DMS153 treated with DMSO at 0.1 percent for 48 hours (cell line): ENCODE measurements around the gene FUBP1.
A peak's percentile ranks its signal among the peaks of the same experiment; 100 is the strongest.
"Not testable (repeated sequence)": the region's sequence is repeated elsewhere in the genome, so short reads cannot be mapped to it uniquely, and the experiment has no call there.

Source experiments
- DNase-seq: peaks from one replicate; lab custom pipeline; 2025; ENCODE audit not compliant: unreplicated experiment; lab: John Stamatoyannopoulos, UW

FUBP1 gene, protein sequence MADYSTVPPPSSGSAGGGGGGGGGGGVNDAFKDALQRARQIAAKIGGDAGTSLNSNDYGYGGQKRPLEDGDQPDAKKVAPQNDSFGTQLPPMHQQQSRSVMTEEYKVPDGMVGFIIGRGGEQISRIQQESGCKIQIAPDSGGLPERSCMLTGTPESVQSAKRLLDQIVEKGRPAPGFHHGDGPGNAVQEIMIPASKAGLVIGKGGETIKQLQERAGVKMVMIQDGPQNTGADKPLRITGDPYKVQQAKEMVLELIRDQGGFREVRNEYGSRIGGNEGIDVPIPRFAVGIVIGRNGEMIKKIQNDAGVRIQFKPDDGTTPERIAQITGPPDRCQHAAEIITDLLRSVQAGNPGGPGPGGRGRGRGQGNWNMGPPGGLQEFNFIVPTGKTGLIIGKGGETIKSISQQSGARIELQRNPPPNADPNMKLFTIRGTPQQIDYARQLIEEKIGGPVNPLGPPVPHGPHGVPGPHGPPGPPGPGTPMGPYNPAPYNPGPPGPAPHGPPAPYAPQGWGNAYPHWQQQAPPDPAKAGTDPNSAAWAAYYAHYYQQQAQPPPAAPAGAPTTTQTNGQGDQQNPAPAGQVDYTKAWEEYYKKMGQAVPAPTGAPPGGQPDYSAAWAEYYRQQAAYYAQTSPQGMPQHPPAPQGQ

DNA sequence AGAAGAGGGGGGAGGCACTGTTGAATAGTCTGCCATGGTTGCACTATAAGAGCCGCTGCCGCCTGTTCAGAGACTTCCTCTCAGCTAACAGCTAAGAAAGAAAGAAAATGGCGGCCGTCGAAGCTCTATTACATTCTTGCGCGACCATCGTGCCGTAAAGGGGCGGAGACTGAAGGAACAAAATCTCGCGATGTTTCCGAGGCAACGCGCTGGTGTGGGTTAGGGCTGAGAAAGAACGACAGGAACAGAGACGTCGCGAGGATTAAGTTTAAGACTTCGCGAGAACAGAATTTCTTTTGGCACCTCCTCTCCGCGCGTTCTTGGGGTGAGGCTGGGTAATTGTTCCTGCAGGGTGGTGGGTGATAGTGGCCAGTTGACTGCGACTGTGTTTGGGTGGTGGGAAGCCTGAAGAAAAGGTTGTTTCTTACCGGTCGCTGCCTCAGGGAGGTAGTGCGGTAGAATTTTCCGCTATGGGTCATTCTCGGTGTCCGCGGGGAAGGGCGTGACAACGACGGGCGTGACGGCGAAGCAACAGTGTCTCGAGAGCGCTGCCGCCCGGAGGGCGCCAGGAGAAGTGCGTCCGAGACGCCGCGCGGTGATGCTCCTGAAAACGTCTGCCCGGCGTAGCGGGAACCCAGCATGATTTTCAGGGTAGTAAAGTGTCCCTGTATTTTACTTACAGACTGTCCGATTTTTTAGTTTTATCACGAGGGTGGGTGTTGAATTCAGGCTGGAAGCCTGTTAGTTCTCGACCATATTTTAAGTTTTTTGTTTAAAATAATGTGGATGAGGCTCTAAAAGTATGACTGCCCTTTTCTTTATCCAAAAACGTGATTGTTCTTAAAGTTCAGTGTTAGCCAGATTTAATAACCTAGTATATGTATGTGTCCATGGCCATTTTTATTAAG, at the start of gene FUBP1:
FUBP1 (minus strand) TSS at position 104 of the 908 bp plus-strand sequence; CDS start at position 36, 68 bp downstream.
- peak; percentile 98 for DNase-seq

DNA sequence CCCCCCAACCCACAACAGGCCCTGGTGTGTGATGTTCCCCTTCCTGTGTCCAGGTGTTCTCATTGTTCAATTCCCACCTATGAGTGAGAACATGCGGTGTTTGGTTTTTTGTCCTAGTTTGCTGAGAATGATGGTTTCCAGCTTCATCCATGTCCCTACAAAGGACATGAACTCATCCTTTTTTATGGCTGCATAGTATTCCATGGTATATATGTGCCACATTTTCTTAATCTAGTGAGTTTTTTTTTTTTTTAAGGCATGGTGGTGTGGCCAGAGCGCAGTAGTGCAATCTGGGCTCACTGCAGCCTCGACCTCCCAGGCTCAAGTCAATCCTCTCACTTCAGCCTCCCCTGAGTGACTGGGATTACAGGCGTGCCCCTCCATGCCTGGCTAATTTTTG, 42.3 kb upstream of the FUBP1 start:
- not testable (repeated sequence) for DNase-seq

DNA sequence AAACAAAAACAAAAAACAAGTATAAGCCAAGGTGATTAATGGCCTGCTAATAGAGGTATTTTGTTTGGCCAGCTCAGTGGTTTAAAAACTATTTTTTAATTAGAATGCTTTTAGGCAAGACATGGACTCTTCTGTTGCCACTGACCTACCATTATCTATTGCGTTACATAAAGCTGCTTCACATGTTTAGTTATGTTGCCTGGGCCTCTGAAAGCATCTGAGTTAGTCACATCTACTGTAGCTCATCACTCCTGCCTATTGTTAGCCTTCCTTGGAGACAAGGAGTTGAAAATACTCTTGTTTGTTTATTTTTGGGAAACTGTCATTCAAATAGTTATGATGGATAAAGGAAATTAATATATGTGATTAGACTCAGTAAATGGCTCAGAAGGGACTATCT, 40.2 kb upstream of the FUBP1 start:
- no peak for DNase-seq

DNA sequence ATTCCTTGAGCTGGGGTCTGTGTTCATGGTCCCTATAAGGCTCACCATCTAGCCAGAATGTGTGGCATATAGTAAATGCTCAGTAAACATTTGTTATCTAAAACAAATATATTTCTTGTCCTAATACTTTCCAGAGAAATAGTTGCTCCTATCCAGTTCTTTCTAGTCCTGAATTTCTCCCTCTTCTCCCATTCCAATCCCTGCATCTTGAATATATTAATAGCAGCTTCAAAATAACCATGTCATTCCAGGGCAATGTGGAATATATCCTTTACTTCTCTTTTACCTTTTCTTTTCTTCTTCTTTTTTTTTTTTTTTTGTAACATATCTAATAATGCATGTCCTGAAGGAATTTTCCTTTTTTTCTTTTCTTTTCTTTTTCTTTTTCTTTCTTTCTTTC, 36.3 kb upstream of the FUBP1 start:
- no peak for DNase-seq

DNA sequence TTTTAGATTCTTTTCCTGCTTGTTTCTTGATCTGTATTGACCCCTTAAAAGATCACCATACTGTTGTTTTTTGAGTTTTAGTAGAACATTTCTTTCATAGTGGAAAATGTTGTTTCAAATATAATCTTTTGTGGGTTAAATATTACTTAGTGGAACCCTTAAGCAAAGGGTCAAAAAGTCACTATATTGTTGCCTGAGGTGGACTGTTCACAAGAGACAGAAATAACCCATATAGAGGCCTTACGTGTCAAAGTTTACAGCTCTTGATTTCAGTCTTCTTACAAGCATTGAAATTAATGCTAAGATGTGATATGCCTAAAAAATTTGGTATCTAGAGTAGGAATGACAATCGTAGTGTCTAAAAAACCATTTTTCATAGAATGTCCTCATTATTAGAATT, 32.2 kb upstream of the FUBP1 start:
- DNase-seq = no peak

DNA sequence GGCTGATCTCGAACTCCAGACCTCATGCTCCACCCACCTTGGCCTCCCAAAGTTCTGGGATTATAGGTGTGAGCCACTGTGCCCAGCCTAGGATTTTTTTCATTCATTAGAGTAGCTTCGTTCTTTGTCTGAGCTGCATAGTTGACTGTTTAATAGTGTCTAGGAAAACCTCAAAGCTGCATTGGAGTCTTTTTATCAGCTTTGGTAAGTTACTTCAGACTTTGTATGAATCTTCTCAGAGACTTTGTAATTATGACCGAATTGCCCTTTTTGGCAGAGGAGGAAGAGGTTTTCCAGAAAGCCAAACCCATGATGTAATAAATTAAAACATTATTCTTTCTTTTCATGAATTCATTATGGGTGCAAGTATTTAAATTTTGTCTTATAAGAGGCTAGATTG, 31.0 kb upstream of the FUBP1 start:
- no peak for DNase-seq

DNA sequence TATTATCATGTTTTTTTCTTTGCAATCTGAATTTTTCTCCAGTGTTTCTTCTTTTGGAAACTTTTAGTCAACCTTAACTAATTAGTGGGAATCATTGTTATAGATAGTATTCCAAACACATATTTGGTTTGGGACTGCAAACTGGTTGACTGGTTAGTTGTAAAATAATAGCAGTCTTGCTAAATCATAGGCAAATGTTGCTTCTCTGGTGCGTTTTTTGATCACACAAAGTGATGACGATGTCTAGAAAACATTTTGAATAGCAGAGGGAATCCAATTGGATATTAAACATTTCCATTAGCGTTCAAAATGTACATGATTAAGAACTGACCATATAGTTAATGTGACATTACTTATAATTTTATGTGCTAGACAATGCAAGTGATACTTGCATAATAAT, 30.4 kb upstream of the FUBP1 start:
- no peak for DNase-seq

DNA sequence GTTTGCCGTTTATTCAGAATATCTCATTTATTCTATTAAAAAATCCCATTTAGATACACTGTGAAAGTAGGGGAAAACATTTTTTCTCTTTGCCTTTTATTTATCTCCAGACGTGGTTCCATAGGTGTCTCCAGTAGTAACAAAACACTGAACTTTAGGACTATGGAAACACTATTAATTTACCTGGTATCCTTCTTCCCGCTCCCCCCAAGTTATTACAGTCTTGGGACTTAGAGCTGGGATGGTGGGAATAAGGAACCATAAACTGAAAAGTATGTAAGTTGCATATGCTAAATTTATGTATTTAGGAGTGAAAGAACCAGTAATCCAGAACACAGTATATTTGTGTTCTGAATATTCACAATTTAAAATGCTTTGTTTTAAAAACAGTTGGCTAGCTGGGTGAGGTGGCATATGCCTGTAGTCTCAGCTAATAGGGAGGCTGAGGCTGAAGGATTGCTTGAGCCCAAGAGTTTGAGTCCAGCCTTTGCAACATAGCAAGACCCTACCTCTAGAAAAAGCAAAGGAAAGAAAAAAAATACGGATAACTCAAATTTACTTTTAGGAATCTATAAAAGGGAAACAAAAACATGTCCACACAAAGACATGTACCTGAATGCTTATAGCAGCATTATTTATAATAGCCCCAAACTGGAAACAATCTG, 28.9 kb upstream of the FUBP1 start:
- no peak for DNase-seq

DNA sequence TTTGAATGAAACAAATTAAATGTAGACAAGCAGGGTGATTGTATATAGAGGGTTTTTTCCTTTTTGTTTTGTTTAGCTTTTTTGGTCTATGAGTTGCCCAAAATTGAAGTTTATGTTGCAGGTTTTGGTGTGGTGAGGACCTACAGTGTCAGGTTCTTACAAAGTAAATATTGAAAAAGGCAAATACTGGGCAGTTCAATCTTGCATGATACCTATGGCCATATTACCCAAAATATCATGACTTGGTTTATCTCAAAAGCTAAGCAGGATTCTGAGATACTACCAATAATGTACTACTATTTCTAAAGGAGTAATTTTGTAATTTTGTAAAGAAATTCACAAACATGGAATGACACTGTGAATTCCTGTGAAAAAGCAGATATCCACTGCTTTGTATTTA, 27.6 kb upstream of the FUBP1 start:
- no peak for DNase-seq

DNA sequence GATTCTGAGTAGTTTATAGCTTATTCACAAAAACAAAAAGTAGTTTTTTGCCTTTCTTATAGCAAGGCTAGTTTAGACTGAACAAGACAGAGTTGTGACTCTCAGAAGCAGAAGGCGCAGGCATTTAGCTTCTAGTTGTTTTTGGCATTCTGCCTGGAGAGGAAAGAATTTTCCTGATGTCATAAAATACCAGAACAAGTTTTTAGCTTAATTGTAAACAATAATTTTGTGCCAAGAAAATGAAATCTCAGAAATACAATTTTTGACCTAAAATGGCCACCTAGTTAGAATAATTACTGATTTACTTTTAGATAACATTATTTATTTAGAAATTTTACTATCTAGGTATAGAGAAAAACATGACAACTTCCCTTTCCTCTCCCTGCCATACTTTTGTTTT, 26.9 kb upstream of the FUBP1 start:
- no peak for DNase-seq

DNA sequence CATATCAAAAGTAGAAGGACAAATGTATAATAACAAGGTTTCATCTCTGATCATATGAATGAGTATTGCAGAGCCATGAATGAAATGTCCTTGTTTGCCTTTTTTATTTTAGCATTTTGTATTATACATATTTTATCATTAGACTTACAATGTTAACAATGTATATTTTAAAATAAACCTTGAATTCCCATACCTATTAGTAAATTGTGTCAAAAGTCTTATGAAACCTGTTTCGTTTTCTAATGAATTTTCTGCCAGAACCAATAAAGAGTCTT, 26.5 kb upstream of the FUBP1 start:
- DNase-seq = no peak

DNA sequence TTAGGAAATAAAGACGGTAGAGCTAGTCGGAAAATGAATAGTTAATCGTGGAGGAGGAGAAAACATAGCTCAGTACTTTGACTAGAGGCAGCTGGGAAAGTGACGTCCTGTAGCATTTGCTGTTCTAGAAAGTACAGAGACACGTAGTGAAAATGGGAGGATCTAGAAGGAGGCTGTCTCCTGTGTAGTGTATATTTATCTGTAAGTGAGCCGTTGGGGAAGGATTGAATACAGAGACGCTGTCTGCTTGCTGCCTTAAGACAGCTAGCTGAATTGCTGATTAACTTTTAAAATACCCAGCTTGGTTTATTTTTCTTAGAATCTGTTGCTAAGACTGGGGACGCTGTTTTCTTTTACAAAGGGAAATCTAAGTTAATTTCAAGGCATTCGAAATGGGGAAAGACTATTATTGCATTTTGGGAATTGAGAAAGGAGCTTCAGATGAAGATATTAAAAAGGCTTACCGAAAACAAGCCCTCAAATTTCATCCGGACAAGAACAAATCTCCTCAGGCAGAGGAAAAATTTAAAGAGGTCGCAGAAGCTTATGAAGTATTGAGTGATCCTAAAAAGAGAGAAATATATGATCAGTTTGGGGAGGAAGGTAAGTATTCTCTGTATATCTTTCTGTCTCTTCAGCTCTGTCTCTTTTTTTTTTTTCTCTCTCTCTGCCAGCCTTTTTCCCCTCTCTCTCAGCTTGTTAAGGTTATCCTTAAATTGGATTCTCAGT, 26.0 kb upstream of the FUBP1 start, which contains the start of gene DNAJB4:
DNAJB4 (plus strand) TSS at position 221 of the 729 bp plus-strand sequence; CDS start at position 393, 172 bp downstream.
- DNase-seq = peak; percentile 28

DNA sequence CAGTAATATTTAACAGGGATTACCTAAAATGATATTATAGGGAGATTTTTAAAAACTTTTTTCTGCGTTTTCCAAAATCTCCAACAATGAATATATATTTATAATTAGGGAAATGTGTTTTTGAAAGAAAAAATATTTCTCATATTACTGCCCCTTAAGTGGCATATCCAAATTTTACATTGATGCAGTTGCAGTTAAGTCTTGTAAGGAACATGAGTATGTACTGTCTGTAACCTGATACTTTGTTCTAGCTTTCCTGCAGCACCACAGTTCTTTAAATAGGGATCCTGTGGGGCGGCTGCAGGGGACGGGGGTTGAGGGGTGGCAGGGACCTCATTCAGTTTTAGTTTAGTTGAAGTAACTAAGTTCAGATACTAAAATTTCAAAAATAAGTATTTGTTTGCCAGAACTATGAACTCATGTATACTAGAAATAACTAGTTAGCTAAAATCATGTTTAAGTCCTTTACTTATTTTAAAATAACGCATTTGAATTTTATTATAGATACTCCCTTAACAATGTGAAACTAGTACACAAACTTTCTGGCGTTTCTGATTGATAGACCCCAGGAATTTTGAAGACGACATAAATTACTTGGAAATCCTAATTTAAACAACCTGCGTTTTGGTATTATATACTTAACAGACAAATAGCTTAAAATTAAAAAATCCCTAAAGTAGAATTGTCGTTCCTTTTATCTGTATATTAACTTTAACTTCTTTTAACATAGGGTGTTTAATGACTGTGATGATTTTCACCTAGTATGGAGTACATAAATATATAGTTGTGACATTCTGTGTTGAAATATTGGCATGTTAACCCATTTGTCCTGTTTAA, 25.2 kb upstream of the FUBP1 start:
- DNase-seq = no peak

DNA sequence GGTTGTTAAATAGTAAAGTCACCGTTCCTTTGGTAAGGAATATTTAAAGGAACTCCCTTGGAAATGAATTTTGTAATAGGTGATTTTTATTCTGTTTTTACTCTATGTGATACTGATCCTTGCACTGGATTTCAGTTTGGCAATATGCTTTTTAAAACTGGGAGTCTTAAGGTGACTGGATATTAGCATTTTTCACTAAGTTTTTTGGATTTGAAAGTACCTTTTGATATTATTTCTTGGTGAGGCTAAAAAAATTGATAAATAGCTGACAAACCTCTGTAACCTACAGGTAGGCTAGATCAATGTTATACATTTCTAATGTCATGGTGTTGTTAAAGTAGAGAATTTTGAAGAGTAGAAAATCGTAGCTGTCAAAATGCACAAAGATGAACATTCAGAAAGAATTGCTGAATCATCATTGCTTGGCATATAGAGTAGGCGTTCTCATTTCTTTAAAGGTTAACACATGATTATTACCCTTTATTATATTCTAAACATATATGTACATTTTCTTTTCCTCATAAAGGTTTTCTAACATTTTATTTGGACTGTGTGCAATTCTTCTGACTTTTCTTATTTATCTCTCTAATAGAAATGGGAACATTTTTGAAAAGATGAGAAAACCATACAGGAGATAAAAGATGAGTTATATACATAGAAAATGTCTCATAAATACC, 24.3 kb upstream of the FUBP1 start:
- DNase-seq = no peak

DNA sequence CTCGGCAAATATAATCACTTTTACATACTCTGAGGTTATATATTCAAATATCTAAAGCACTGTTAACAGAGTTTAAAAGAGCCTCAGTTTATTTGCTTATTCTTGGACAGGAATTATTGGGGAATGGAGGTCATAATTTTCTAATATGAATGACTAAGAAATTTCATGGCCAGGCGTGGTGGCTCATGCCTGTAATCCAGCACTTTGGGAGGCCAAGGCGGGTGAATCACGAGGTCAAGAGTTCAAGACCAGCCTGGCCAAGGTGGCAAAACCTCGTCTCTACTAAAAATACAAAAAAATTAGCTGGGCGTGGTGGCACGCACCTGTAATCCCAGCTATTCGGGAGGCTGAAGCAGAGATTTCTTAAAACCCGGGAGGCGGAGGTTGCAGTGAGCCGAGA, 21.7 kb upstream of the FUBP1 start:
- DNase-seq = not testable (repeated sequence)

DNA sequence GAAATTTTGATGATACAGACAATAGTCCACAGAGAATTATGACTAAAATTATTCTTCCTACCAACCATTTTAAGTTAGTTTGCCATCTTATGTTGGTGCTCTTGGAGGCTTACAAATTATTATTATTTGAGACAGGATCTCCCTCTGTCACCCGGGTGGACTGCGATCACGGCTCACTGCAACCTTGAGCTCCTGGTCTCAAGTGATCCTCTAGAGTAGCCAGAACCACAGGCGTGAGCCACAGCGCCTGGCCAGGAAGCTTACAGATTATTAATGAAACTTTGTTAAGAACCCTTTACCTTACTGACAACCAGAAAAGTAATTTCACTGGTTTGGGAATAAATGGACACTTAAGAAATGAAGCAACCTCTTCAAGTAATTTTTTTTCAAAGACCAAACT, 17.9 kb upstream of the FUBP1 start:
- no peak for DNase-seq

DNA sequence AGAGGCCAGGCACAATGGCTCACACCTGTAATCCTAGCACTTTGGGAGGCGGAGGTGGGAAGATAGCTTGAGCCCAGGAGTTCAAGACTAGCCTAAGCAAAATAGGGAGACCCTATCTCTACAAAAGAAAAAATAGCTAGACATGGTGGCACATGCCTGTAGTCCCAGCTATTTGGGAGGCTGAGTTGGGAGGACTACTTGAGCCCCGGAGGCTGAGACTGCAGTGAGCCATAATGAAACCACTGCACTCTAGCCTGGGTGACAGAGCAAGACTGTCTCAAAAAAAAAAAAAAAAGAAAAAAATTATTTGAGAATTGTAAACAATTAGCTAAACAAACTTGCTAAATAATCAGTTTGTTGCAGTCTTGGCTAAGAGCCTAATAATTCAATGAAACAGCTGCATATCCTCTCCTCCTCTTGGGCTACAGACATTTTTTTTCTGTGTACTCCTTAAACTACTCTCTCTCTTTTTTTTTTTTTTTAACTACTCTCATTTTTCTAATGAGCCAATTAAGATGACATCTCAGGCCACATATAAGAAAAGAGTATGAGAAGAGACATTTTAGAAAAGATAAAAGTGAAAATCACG, 15.3 kb upstream of the FUBP1 start:
- DNase-seq = no peak

DNA sequence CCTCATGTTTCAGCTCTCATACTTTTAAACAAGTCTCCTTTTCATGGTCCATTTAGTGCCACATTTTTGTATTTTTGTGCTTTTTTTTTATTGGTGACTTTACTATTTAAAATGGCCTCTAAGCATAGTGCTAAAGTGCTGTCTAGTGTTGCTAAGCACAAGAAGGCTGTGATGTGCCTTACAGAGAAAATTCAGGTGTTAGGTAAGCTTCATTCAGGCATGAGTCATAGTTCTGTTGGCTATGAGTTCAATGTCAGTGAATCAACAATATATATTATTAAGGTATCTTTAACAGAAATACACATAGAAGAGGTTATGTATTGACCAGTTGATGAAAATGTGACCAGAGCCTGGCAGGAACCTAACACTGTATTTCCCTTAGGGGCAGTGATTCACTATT, 12.8 kb upstream of the FUBP1 start:
- DNase-seq = no peak
